Neural progenitor cell (in vitro differentiated cells): ENCODE data around the gene USP31. TPM values are rescaled to one million over a fixed set of nuclear protein-coding genes. Genes with fewer than 3 reads are reported as not detected.

ENCODE experiments used
- DNase-seq: peaks from one replicate; pipeline ENCODE4 v3.0.0-alpha.2; 2016; ENCODE audit warnings: low spot score
- H2AFZ ChIP-seq: fragments of 200-600 bp; sonication (generic); replicated peaks from 2 replicates; pipeline ENCODE4 v1.6.1; 2016; ENCODE audit warnings: antibody characterized with exemption
- H3F3A ChIP-seq: fragments of 200-600 bp; sonication (generic); 2 replicates; pipeline ENCODE4 v1.6.1; 2016; ENCODE audit warnings: antibody characterized with exemption, low read depth
- H3K27ac ChIP-seq: fragments of 200-600 bp; sonication (generic); 2 replicates; pipeline ENCODE4 v1.5.1; 2016; ENCODE audit warnings: mild to moderate bottlenecking
- H3K27me3 ChIP-seq: fragments of 200-600 bp; sonication (generic); 2 replicates; pipeline ENCODE4 v1.6.1; 2016; ENCODE audit warnings: mild to moderate bottlenecking, moderate library complexity
- H3K36me3 ChIP-seq: fragments of 200-600 bp; sonication (generic); 2 replicates; pipeline ENCODE4 v1.5.1; 2016
- H3K4me1 ChIP-seq: fragments of 200-600 bp; sonication (generic); 2 replicates; pipeline ENCODE4 v1.6.1; 2016; ENCODE audit warnings: mixed run types
- H3K4me2 ChIP-seq: fragments of 200-600 bp; sonication (generic); 2 replicates; pipeline ENCODE4 v1.6.1; 2016
- H3K4me3 ChIP-seq: fragments of 200-600 bp; sonication (generic); 2 replicates; pipeline ENCODE4 v1.5.1; 2016
- H3K79me2 ChIP-seq: fragments of 200-600 bp; sonication (generic); 2 replicates; pipeline ENCODE4 v1.6.1; 2016; ENCODE audit warnings: low read depth
- H3K9ac ChIP-seq: fragments of 200-600 bp; sonication (generic); 2 replicates; pipeline ENCODE4 v1.6.1; 2016
- H3K9me3 ChIP-seq: fragments of 200-600 bp; sonication (generic); 2 replicates; pipeline ENCODE4 v1.5.1; 2016; ENCODE audit warnings: low read depth
- H4K20me1 ChIP-seq: fragments of 200-600 bp; sonication (generic); 2 replicates; pipeline ENCODE4 v1.6.1; 2016; ENCODE audit warnings: low read depth
- H3K27ac Mint-ChIP-seq: 3 replicates; pipeline ENCODE4 v1.8.0; 2021; ENCODE audit warnings: mixed read lengths
- H3K27me3 Mint-ChIP-seq: 2 replicates; pipeline ENCODE4 v1.8.0; 2022; ENCODE audit warnings: low read depth, mild to moderate bottlenecking, inconsistent platforms, moderate library complexity, mixed read lengths; ENCODE audit not compliant: insufficient read depth
- H3K36me3 Mint-ChIP-seq: 3 replicates; pipeline ENCODE4 v1.8.0; 2021; ENCODE audit warnings: mixed read lengths
- H3K4me1 Mint-ChIP-seq: 3 replicates; pipeline ENCODE4 v1.8.0; 2021; ENCODE audit warnings: mixed read lengths
- H3K4me3 Mint-ChIP-seq: 3 replicates; pipeline ENCODE4 v1.8.0; 2021; ENCODE audit warnings: mild to moderate bottlenecking, moderate library complexity, mixed read lengths
- H3K9me3 Mint-ChIP-seq: 3 replicates; pipeline ENCODE4 v1.8.0; 2020; ENCODE audit warnings: mixed read lengths
- CTCF ChIP-seq: fragments of 200-600 bp; sonication (generic); IDR thresholded peaks from 2 replicates; pipeline ENCODE4 v1.5.1; 2017; ENCODE audit warnings: antibody characterized with exemption, mild to moderate bottlenecking
- EZH2 ChIP-seq: fragments of 200-600 bp; sonication (generic); IDR thresholded peaks from 2 replicates; pipeline ENCODE4 v1.6.1; 2017; ENCODE audit warnings: antibody characterized with exemption, mild to moderate bottlenecking, moderate library complexity
- EZH2phosphoT487 ChIP-seq: fragments of 200-600 bp; sonication (generic); IDR thresholded peaks from 2 replicates; pipeline ENCODE4 v1.6.1; 2017; ENCODE audit warnings: antibody characterized with exemption
- total RNA-seq: library from RNA; depleted of rRNA; stranded (reverse); fragments of >200 nt; gene quantifications from 2 replicates; pipeline ENCODE4 v1.2.3, GENCODE V29; 2015; ENCODE audit warnings: low replicate concordance

Gene USP31
- total RNA-seq, 1 donor from 2014 or later, result 9.0 TPM

GRCh38 chr16:23040246-23040645, 109.0 kb downstream of the USP31 start:
- no peak overlapping the region for H3K27ac Mint-ChIP-seq
- H2AFZ ChIP-seq, result no peak overlapping the region

GRCh38 chr16:23039118-23039517, 110.1 kb downstream of the USP31 start:
- Histone ChIP-seq H3K36me3 (no peaks in the 10 kb centered on the region), H3K4me1 (no peaks in the 10 kb centered on the region), H3K4me3 (no peak overlapping the region), H3K79me2 (no peaks in the 10 kb centered on the region), H2AFZ (no peak overlapping the region), H4K20me1 (no peaks in the 10 kb centered on the region), H3F3A (no peaks in the 10 kb centered on the region), H3K27me3 (no peaks in the 10 kb centered on the region), H3K9me3 (no peaks in the 10 kb centered on the region), H3K9ac (no peak overlapping the region), H3K27ac (no peak overlapping the region), H3K4me2 (no peak overlapping the region)
- Mint-ChIP-seq H3K27ac (no peak overlapping the region), H3K27me3 (peaks cover 2% of the 10 kb centered on the region), H3K4me3 (no peak overlapping the region), H3K4me1 (no peaks in the 10 kb centered on the region), H3K36me3 (no peaks in the 10 kb centered on the region), H3K9me3 (no peaks in the 10 kb centered on the region)
- TF ChIP-seq EZH2 (no peak), CTCF (no peak), EZH2phosphoT487 (no peak)
- DNase-seq, result no peak

More at GRCh38 chr16:23040246-23040645, 109.0 kb downstream of the USP31 start:
- Histone ChIP-seq H3K79me2 (no peaks in the 10 kb centered on the region), H3K27me3 (no peaks in the 10 kb centered on the region), H3K36me3 (no peaks in the 10 kb centered on the region), H3K9me3 (no peaks in the 10 kb centered on the region), H3K27ac (no peak overlapping the region), H4K20me1 (no peaks in the 10 kb centered on the region), H3K9ac (no peak overlapping the region), H3K4me3 (no peak overlapping the region), H3K4me1 (no peaks in the 10 kb centered on the region), H3K4me2 (no peak overlapping the region), H3F3A (no peaks in the 10 kb centered on the region)
- Mint-ChIP-seq H3K36me3 (no peaks in the 10 kb centered on the region), H3K4me1 (no peaks in the 10 kb centered on the region), H3K9me3 (no peaks in the 10 kb centered on the region), H3K4me3 (no peak overlapping the region), H3K27me3 (peaks cover 2% of the 10 kb centered on the region)
- no peak for DNase-seq
- TF ChIP-seq EZH2phosphoT487 (no peak), CTCF (no peak), EZH2 (no peak)

GRCh38 chr16:23035240-23035639, 114.0 kb downstream of the USP31 start:
- H3K4me1 ChIP-seq, result peaks cover 2% of the 10 kb centered on the region
- H3K79me2 ChIP-seq, result no peaks in the 10 kb centered on the region
- Mint-ChIP-seq H3K4me1 (no peaks in the 10 kb centered on the region), H3K9me3 (peaks cover 3% of the 10 kb centered on the region), H3K27me3 (peaks cover 6% of the 10 kb centered on the region), H3K36me3 (no peaks in the 10 kb centered on the region), H3K27ac (no peak overlapping the region), H3K4me3 (no peak overlapping the region)
- H3K27me3 ChIP-seq, result no peaks in the 10 kb centered on the region
- no peaks in the 10 kb centered on the region for H3K36me3 ChIP-seq
- H3K4me3 ChIP-seq, result no peak overlapping the region
- no peak overlapping the region for H3K27ac ChIP-seq
- DNase-seq, result no peak
- H3F3A ChIP-seq, result no peaks in the 10 kb centered on the region
- TF ChIP-seq EZH2phosphoT487, result no peak
- no peak for TF ChIP-seq EZH2
- no peak for TF ChIP-seq CTCF
- no peak overlapping the region for H3K9ac ChIP-seq
- H3K9me3 ChIP-seq, result no peaks in the 10 kb centered on the region
- H4K20me1 ChIP-seq, result no peaks in the 10 kb centered on the region
- no peak overlapping the region for H3K4me2 ChIP-seq
- H2AFZ ChIP-seq, result no peak overlapping the region
